Neural progenitor cell (in vitro differentiated cells): ENCODE results near the gene SCYL2. TPM values are rescaled to one million over a fixed set of nuclear protein-coding genes. Genes with fewer than 3 reads are reported as not detected.

Experiments
- DNase-seq: peaks from one replicate; pipeline ENCODE4 v3.0.0-alpha.2; 2016; ENCODE audit warnings: low spot score
- H2AFZ ChIP-seq: fragments of 200-600 bp; sonication (generic); replicated peaks from 2 replicates; pipeline ENCODE4 v1.6.1; 2016; ENCODE audit warnings: antibody characterized with exemption
- H3F3A ChIP-seq: fragments of 200-600 bp; sonication (generic); 2 replicates; pipeline ENCODE4 v1.6.1; 2016; ENCODE audit warnings: antibody characterized with exemption, low read depth
- H3K27ac ChIP-seq: fragments of 200-600 bp; sonication (generic); 2 replicates; pipeline ENCODE4 v1.5.1; 2016; ENCODE audit warnings: mild to moderate bottlenecking
- H3K27me3 ChIP-seq: fragments of 200-600 bp; sonication (generic); 2 replicates; pipeline ENCODE4 v1.6.1; 2016; ENCODE audit warnings: mild to moderate bottlenecking, moderate library complexity
- H3K36me3 ChIP-seq: fragments of 200-600 bp; sonication (generic); 2 replicates; pipeline ENCODE4 v1.5.1; 2016
- H3K4me1 ChIP-seq: fragments of 200-600 bp; sonication (generic); 2 replicates; pipeline ENCODE4 v1.6.1; 2016; ENCODE audit warnings: mixed run types
- H3K4me2 ChIP-seq: fragments of 200-600 bp; sonication (generic); 2 replicates; pipeline ENCODE4 v1.6.1; 2016
- H3K4me3 ChIP-seq: fragments of 200-600 bp; sonication (generic); 2 replicates; pipeline ENCODE4 v1.5.1; 2016
- H3K79me2 ChIP-seq: fragments of 200-600 bp; sonication (generic); 2 replicates; pipeline ENCODE4 v1.6.1; 2016; ENCODE audit warnings: low read depth
- H3K9ac ChIP-seq: fragments of 200-600 bp; sonication (generic); 2 replicates; pipeline ENCODE4 v1.6.1; 2016
- H3K9me3 ChIP-seq: fragments of 200-600 bp; sonication (generic); 2 replicates; pipeline ENCODE4 v1.5.1; 2016; ENCODE audit warnings: low read depth
- H4K20me1 ChIP-seq: fragments of 200-600 bp; sonication (generic); 2 replicates; pipeline ENCODE4 v1.6.1; 2016; ENCODE audit warnings: low read depth
- H3K27ac Mint-ChIP-seq: 3 replicates; pipeline ENCODE4 v1.8.0; 2021; ENCODE audit warnings: mixed read lengths
- H3K27me3 Mint-ChIP-seq: 2 replicates; pipeline ENCODE4 v1.8.0; 2022; ENCODE audit warnings: low read depth, mild to moderate bottlenecking, inconsistent platforms, moderate library complexity, mixed read lengths; ENCODE audit not compliant: insufficient read depth
- H3K36me3 Mint-ChIP-seq: 3 replicates; pipeline ENCODE4 v1.8.0; 2021; ENCODE audit warnings: mixed read lengths
- H3K4me1 Mint-ChIP-seq: 3 replicates; pipeline ENCODE4 v1.8.0; 2021; ENCODE audit warnings: mixed read lengths
- H3K4me3 Mint-ChIP-seq: 3 replicates; pipeline ENCODE4 v1.8.0; 2021; ENCODE audit warnings: mild to moderate bottlenecking, moderate library complexity, mixed read lengths
- H3K9me3 Mint-ChIP-seq: 3 replicates; pipeline ENCODE4 v1.8.0; 2020; ENCODE audit warnings: mixed read lengths
- EZH2 ChIP-seq: fragments of 200-600 bp; sonication (generic); IDR thresholded peaks from 2 replicates; pipeline ENCODE4 v1.6.1; 2017; ENCODE audit warnings: antibody characterized with exemption, mild to moderate bottlenecking, moderate library complexity
- EZH2phosphoT487 ChIP-seq: fragments of 200-600 bp; sonication (generic); IDR thresholded peaks from 2 replicates; pipeline ENCODE4 v1.6.1; 2017; ENCODE audit warnings: antibody characterized with exemption
- total RNA-seq: library from RNA; depleted of rRNA; stranded (reverse); fragments of >200 nt; gene quantifications from 2 replicates; pipeline ENCODE4 v1.2.3, GENCODE V29; 2015; ENCODE audit warnings: low replicate concordance
- TF ChIP-seq, protein P1 (sequence below): fragments of 200-600 bp; sonication (generic); IDR thresholded peaks from 2 replicates; pipeline ENCODE4 v1.5.1; 2017; ENCODE audit warnings: antibody characterized with exemption, mild to moderate bottlenecking

Gene SCYL2
- total RNA-seq, 1 donor from 2014 or later: 151 TPM

DNA sequence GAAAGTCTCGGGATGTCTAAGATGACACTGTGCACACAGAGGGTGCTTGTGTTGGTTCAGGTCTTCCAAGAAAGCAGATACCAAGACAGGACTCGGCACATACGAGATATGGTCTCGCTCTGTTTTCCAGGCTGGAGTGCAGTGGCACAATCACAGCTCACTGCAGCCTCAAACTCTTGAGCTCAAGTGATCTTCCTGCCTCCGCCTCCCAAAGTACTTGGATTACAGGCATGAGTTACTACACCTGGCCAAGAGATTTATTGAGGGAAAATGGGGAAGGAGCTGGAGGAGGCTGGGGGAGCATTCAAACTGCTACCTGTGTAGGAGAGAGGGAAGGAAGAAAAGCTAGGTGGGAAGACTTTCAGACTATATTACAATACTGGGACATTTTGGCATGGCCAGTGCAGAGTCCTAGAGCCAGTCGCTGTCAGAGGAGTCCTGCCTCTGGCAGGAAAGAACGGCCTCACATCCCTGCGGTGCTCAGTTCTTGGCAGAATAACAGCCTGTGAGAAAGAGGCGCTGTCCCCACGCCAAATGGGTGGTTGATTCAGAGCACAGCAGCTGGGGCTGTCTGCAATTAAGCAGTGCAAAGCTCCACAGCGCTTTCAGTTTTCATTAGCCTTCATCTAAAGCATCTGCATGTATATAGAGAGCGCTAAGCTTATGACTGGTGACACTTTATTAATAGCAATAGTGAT is 108.2 kb downstream of the SCYL2 start:
- peak overlapping the region; percentile 72 for H2AFZ ChIP-seq
- DNase-seq: peak; percentile 33
- no peaks in the 10 kb centered on the region for H3K36me3 ChIP-seq
- TF ChIP-seq EZH2phosphoT487: no peak
- TF ChIP-seq, protein P1, sequence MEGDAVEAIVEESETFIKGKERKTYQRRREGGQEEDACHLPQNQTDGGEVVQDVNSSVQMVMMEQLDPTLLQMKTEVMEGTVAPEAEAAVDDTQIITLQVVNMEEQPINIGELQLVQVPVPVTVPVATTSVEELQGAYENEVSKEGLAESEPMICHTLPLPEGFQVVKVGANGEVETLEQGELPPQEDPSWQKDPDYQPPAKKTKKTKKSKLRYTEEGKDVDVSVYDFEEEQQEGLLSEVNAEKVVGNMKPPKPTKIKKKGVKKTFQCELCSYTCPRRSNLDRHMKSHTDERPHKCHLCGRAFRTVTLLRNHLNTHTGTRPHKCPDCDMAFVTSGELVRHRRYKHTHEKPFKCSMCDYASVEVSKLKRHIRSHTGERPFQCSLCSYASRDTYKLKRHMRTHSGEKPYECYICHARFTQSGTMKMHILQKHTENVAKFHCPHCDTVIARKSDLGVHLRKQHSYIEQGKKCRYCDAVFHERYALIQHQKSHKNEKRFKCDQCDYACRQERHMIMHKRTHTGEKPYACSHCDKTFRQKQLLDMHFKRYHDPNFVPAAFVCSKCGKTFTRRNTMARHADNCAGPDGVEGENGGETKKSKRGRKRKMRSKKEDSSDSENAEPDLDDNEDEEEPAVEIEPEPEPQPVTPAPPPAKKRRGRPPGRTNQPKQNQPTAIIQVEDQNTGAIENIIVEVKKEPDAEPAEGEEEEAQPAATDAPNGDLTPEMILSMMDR: no peak
- TF ChIP-seq EZH2: no peak
- peaks cover 26% of the 10 kb centered on the region for H3K4me1 Mint-ChIP-seq
- H4K20me1 ChIP-seq: no peaks in the 10 kb centered on the region
- H3K36me3 Mint-ChIP-seq: no peaks in the 10 kb centered on the region
- no peaks in the 10 kb centered on the region for H3K79me2 ChIP-seq
- H3K4me3 Mint-ChIP-seq: no peak overlapping the region
- H3F3A ChIP-seq: peaks cover 38% of the 10 kb centered on the region
- H3K9me3 ChIP-seq: no peaks in the 10 kb centered on the region
- H3K9ac ChIP-seq: no peak overlapping the region
- peaks cover 5% of the 10 kb centered on the region for H3K27me3 Mint-ChIP-seq
- no peak overlapping the region for H3K27ac Mint-ChIP-seq
- no peak overlapping the region for H3K27ac ChIP-seq
- peaks cover 31% of the 10 kb centered on the region for H3K4me1 ChIP-seq
- no peaks in the 10 kb centered on the region for H3K27me3 ChIP-seq
- H3K4me2 ChIP-seq: peak overlapping the region; percentile 55
- H3K9me3 Mint-ChIP-seq: no peaks in the 10 kb centered on the region
- H3K4me3 ChIP-seq: no peak overlapping the region

DNA sequence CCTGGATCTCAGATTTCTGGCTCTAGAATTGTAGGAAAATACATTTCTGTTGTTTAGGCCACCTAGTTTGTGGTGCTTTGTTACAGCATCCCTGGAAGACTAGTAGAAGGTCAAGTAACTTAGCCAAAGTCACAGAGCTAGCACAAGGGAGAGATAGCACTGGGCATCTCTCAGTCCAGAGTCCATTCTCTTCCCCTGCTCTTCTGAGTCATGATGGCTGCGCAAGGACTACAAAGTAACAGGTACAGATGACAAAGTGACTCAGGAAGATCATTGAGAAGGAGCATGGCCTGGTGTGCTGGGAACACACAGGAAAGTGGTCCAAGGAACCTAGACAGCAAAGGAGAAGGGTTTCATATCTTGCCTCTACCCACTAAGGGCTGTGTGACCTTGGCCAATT is 109.2 kb downstream of the SCYL2 start:
- Histone ChIP-seq H4K20me1 (no peaks in the 10 kb centered on the region), H3K4me3 (no peak overlapping the region), H3F3A (peaks cover 32% of the 10 kb centered on the region), H3K27me3 (no peaks in the 10 kb centered on the region), H3K4me2 (no peak overlapping the region), H3K79me2 (no peaks in the 10 kb centered on the region), H2AFZ (no peak overlapping the region), H3K9me3 (no peaks in the 10 kb centered on the region), H3K9ac (no peak overlapping the region), H3K27ac (no peak overlapping the region), H3K4me1 (peaks cover 24% of the 10 kb centered on the region), H3K36me3 (no peaks in the 10 kb centered on the region)
- Mint-ChIP-seq H3K4me1 (peaks cover 20% of the 10 kb centered on the region), H3K27me3 (peaks cover 5% of the 10 kb centered on the region), H3K27ac (no peak overlapping the region), H3K36me3 (no peaks in the 10 kb centered on the region), H3K9me3 (no peaks in the 10 kb centered on the region), H3K4me3 (no peak overlapping the region)
- no peak for TF ChIP-seq EZH2phosphoT487
- TF ChIP-seq, protein P1: no peak
- no peak for TF ChIP-seq EZH2
- no peak for DNase-seq

DNA sequence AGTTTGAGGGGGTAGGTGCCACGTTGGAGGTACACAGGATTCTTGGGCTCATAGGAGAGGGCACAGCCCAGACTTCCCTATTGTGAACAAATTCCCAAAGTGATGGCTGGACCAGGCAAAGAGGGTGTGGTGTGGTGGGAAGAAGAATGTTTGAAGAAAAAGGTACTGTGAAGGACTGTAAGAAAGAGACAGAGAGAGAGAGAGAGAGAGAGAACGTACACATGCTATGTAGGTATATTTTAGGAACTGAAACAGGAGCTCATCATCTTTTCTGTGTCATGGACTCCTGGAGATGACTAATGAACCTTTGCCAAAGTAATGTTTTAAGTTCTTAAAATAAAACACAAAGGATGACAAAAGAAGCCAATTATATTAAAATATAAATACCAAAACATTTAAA is 114.4 kb downstream of the SCYL2 start:
- Mint-ChIP-seq H3K4me1 (peaks cover 11% of the 10 kb centered on the region), H3K36me3 (no peaks in the 10 kb centered on the region), H3K27ac (no peak overlapping the region), H3K4me3 (no peak overlapping the region), H3K27me3 (no peaks in the 10 kb centered on the region), H3K9me3 (no peaks in the 10 kb centered on the region)
- no peak for DNase-seq
- Histone ChIP-seq H4K20me1 (no peaks in the 10 kb centered on the region), H2AFZ (no peak overlapping the region), H3K9me3 (no peaks in the 10 kb centered on the region), H3K9ac (no peak overlapping the region), H3K27me3 (no peaks in the 10 kb centered on the region), H3K4me3 (no peak overlapping the region), H3F3A (no peaks in the 10 kb centered on the region), H3K36me3 (no peaks in the 10 kb centered on the region), H3K4me2 (no peak overlapping the region), H3K4me1 (peaks cover 10% of the 10 kb centered on the region), H3K27ac (no peak overlapping the region), H3K79me2 (no peaks in the 10 kb centered on the region)
- TF ChIP-seq EZH2: no peak
- TF ChIP-seq, protein P1: no peak
- TF ChIP-seq EZH2phosphoT487: no peak
